GM18498 (cell line): ENCODE results near the gene PTPN3.

Experiments
- ATAC-seq: cut with Tn5 transposase; IDR thresholded peaks from one replicate; pipeline ENCODE4 v1.9.1; 2021; ENCODE audit warnings: mild to moderate bottlenecking, moderate library complexity; ENCODE audit not compliant: unreplicated experiment

The PTPN3 gene

DNA sequence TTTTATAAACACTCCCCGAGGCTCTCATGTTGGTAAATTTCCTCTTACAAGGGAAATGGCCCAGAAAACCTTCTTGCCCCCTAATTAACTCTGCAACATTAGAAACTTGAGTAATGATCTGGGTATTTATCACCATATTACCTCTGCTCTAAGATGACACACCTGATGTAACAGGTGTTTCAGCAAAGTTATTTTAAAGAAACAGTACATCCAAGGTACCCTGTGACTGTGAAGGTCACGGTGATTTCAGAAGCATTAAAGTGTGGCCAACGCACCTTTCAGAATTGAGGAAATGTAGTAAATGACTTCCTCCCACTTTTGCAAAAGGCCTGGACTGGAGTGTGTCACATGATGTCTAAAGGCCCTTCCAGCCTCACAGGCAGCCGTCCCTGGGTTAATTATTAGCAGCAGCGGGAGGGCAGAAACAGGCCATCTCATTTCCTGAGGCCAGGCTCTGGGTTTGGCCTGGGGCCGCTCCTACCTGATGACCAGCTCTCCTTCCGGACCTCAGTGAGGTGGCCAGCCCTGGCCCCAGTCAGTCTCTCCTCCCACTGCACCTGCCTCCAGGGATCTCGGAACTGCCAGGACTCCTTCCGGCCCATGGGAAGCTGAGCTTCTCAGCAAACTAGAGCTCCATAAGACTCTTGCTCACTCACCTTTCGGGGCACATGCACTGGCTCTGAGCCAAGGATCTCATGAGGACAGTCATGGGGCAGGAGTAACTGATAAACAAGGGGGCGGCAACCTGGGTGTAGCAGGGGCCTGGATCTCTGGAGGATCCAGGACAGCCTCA, 20.7 kb downstream of the PTPN3 start:
- peak; percentile 92 for ATAC-seq

DNA sequence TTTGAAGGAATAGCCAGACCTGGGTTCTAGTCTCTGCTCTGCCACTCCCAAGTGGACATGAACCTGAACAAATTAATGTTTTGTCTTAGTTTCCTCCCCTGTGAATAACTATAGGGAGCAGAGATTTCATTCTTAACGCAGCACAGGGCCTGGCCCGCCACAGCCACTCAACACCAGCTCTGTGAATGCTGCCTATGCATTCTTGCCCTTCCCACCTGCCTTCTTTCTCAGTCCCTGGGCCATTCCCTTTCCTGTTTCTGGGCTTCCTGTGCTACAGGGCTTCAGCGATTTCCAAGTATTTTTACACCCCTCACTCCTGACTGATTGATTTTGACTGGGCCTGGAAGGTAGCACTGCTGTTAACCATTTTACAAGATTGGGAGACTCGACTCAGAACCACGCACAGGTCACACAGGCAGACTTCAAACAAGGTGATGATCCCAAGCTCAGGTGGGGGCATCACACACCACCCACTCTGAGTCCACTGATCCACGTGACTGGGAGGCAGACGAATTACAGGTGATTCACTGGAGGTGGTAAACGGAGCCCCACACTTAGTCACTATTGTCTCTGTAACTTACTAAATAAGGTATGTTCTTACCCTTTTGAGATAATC, 21.4 kb downstream of the PTPN3 start:
- ATAC-seq: no peak

DNA sequence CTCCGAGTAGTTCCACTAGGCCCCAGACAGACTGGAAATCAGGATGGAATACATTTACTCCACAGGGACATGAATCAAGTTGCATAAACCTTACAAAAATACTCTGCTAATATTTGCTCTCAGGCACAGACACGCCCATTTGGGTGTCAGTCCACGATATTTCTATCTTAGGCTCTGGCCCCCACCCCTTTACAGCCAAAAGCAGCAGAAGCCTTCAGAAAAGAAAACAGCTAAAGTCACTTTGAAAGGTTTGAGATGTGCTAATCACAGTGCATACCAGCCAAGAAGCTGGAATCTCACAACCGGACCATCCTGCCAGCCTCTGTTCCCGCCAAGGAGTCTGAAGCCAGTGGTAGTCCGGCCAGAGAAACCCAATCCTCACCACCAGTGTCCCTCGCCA, 22.6 kb downstream of the PTPN3 start:
- no peak for ATAC-seq

DNA sequence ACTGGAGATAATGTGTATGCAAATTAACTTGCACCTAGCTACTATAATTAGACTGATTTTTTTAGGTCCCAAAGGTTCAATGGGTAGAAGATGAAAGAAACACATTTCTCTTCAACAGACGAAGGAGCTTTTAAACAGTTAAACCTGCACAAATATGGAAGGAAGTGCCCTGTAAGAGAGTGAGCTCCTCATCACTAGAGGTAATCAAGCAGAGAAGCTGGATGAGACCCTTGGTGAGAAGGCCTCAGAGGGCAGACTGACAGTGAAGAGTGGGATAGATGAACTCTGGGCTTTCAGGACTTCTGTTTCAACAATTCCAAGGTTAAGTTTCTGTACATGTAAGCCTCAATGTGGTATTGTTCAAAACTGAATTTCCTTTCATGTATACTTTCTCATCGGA, 23.2 kb downstream of the PTPN3 start:
- no peak for ATAC-seq

DNA sequence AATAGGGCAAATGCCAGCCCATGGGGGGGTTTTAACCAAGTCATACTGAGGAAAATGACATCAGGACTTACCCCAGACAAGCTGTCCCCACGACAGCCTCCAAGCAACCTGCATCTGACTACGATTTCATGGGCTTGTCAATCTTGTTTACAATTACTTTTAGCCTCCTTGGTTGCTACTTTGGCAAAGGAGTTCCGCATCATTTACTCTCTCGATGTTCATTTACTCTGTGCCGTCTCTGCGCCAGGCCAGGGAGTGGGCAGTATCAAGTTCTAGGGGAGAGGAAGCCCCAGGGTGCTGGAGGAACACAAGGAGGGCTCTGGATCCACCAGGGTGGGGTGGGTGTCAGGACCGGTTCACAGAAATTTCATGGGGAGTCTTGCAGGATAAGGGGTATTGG, 23.9 kb downstream of the PTPN3 start:
- no peak for ATAC-seq

DNA sequence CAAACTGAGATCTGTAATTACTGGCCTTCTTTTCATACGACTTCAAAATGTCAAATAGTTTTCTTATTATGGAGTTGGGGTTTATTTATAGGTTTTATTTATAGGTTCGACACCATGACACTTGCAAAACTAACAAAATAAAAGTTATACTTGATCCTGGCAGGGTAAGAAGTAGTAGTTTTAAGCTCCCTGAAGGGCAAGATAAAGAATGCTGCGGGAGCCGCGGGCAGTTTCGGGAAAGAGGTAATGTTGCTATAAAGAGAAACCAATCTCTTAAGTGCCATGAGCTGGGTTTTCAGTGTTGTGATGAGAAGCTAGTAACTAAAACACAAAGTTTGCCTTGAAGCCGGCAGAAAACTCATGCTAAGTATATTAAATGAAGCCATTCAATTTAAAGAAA, 24.8 kb downstream of the PTPN3 start:
- ATAC-seq: no peak

DNA sequence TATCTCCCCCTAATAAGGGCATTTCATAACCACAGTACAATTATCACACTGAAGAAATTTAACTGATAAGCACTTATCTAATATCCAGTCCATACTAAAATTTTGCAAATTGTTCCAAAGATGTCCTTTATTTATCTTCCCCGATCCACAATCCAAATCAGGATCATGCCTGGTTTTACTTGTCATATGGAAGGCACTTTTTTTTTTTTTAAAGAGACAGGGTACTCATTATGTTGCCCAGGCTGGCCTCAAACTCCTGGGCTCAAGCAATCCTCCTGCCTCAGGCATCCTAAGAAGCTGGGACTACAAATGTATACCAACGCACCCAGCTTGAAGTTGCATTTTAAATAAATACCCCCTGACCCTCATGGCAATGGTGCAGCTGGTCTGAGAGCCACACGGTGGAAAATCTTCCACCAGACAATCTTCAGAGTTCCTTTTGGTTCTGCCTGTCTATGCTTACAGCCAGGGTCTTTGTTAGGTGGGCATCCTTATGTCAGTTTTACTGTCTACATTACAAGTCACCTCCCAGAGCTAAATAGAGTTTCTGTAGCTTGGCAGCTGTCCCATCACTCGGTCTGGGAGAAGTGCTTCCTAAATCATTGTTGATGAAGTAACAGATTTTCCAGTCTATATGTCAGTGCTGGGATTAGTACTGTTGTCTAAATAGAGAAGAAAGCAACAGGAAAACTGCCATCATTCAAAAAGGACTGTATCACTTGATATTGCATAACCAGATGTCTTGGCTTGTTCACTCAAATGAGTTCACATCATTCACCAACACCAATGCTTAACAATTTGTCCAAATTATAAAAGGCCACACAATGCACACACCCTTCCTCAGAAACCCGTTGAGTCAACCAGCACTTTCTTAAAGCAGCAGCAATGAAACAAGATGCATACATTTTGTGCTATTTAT, 26.4 kb downstream of the PTPN3 start:
- ATAC-seq: no peak

DNA sequence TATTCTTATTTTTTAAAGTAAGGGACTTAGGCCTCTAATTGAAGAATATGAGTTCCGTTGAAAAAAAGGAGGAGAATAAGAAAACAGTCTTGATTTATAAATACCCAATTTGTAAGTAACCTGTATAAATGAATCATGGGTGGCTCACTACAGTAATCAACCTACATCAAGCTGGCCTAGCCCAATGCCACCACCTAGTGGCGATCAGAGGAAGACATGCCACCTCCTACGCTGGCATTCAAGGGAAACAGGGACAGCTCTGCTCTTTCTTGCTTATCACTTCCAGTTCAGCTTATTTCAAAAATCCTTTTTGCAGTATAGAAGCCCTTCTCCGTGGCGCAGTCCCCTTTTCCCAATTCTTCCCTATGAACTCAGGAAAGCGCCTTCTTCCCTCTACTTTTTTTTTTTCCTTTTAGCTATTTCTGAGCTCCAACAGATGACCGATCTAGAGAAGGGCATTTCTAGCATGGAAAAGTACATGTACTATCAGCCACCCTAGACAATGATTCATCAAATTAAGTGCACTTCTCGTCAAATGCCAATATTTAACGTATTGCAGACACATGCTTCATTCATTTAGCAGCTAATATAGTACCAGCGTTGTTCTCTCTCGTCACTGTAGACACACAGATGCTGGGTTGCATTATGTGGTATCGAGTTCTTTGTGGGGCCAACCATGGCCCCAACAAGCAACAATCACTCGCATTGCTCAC, 28.3 kb downstream of the PTPN3 start:
- peak; percentile 98 for ATAC-seq

DNA sequence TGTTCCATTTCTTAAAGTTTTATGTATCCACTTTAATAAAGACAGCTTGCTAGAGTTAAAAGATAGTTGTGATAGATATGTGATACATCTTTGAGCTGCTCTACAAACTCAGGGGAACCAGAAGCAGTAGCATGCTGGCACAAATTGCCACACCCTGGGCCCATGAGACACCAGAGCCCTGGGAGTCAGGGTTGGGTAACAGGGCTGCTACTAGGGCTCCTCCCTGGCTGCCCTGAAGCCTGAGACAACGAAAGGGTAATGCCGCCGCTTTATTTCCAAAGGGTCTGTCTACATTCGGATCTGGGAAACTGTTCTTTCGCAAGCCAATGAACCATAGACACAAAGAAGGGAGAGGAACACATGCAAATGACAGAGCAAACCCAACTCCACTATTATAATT, 29.2 kb downstream of the PTPN3 start:
- ATAC-seq: no peak

DNA sequence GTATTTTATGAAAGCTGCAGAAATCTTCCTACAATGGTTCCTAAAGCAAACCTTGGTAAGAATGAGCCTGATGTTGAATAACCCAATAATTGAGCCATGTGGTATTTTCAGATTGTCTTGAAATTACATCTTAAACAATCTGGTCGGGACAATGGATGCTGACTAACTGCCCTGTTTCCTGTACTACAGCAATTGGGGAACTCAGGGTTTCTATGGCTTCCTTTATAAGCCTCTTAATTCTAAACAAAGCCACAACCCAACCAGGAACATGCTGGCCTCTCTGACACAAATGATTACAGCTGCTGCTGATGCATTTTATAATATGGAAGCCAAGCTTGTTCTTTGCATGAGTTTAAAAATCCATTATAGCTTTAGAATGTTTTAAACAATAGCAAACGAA, 30.2 kb downstream of the PTPN3 start:
- ATAC-seq: no peak

DNA sequence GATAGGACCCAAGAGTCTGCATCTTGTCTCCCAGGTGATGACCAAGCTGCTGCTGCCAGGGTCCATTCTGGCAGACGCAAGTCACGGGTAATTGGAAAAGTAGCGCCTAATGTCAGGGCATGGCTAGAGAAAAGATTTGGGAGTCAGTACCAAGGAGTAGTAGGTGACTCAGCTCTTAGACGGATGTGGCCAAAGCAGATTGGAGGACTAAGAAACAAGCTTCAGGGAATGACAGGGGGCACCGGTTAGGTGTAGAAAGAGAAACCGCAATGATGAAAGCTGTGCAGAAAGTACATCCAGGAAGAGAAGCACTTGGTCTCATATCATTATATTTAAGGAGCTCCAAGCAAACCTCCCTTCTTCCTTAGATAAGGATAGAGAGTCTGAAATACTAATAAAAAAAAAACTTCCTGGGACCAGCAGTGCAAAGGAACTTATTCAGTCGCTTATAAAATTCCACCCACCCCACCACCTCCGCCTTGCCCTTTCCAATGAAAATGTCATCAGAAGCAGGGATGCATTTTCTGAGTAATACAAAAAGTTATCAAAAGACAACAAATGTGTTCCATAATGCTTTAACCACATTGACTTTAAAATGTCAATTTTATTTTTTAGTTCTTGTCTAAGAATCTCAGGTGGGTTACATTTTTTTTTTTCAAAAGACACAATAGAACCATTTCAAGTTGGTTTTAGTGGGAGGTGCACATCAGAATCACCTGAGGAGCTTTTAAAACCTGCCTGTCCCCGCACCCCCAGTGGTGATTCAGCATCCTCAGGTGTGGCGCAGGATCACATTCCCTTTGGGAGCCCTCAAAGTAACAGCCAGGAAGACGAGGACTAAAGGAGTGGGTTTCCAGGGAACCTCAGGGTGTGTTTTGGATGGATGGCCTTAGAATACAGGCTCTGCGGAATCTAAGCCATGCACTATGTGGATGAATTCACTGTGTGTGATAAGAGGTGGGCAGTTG, 31.2 kb downstream of the PTPN3 start:
- no peak for ATAC-seq

DNA sequence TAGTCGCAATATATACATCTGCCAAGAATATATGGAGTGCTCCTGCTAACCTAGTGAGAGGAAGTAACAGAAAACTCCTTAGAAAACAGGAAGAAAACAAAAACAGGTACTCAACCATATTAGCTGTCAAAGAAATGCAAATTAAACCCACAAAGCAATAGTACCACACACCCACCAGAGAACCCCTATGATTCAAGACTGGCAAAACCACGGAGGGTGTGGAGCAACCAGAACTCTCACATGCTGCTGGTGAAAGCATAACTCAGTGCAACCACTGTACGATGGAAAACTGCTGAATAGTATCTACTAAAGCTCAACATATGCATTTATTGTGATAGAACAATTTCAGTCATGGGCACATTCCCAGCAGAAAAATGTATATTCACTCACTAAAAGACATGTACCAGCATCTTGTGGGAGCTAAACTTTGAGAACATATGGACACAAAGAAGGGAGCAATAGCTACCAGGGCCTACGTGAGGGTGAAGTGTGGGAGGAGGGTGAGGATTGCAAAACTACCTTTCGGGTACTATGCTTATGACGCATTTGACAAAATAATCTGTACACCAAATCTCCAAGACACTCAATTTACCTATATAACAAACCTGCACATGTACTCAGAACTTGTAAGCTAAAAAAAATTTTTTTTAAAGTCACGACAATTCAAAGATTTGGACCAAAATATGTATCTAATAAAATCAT, 34.0 kb downstream of the PTPN3 start:
- no peak for ATAC-seq

DNA sequence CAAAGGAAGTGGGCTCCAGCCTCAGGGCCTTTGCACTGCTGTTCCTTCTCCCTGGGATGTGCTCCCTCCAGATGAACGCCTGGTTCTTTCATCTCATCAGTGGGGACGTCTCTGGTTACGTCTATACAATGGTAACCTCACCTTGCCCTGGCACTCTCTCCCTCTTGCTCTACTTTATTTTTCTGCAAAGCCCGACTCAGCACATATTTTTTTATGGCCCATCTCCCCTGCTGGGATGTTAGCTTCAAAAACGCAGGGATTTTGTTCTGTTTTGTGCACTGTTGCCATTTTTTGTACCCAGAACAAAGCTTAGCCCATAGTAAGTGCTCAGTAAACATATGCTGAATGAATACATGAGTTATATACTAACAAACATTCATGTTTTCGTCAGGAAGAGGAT, 37.5 kb downstream of the PTPN3 start:
- no peak for ATAC-seq

DNA sequence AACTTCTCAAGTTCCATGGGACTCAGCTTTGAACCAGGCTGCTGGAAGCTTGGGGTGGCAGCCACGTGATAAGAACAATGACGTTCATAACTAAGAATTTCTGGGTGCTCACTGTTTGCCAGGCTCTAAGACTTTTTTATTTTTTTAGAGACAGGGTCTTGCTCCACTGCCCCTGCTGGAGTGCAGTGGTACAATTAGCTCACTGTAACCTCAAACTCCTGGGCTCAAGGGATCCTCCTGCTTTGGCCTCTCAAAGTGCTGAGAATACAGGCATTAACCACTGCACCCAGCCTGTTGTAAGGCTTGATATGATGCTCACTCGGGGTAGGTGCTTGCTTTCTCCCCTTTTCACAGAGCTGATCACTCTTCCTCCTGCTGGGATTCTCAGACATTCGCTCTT, 38.7 kb downstream of the PTPN3 start:
- no peak for ATAC-seq

DNA sequence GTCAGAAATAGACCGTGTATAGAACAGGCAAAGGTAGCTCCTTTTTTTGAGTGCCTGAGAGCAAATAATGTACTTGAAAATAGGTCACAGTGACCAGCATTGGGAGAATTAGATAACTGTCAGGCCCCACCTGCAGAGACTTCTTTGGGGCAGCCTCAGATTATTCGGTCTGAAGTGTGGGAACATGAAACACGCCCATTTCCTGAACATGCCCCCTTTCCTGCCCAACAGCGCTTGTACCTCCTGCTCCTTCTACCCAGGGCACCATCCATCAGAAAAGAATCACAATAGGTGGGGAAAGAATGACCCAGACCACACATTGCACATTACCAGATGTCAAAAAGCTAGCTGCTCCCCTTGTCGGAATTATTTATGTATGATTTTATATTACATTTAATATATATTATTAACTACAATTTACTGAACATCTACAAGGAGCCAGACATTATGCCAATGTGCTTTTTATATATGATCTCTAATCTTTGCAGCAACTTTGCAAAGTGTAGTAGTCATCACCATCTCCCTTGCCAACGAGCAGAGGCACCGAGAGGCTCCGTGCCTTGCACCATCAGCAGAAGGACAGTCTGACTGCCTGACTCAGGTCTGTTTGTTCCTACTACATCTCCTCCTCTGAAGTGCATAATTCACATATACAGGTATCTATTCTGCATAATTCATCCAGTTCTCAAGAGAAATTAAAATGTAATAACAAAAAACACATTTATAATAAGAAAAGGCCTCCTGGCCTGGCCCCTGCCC, 39.5 kb downstream of the PTPN3 start:
- ATAC-seq: no peak

DNA sequence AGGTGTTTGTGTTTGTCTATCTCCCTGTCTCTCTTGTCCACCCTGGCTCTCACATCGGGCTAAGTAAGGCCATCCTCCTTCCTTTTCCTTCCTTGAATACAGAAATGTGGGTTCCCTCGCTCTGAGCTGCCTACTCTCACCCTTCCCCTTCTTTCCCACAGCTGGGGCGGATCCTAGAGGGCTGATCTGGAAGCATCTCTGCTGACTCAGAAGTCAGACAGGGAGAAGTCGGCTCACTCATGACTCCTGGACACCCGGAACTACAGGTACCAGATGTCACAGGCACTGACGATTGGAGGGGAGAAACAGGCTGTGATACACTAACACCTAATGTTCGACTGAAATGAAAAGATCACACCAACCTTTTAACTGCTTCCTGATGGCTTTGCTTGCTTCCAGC, 41.3 kb downstream of the PTPN3 start:
- no peak for ATAC-seq

DNA sequence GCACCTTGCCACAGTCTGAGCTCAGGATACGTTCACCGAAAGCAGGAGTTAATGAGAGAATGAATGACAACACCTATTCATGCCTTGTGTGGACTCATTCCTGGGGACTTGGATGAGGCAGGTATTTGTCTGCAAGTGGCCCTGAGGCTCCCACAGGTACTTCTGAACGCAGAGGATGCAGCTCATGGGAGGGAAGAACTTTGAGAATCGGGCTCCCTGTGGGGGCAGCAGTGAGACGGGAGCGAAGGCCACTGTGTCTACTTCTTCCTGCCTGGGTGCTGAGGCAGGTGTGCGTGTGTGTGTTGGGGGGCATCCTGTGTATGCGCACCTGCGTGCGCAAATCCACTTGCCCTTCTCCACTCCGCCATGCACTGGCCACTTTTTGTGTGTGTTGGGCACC, 42.2 kb downstream of the PTPN3 start:
- ATAC-seq: no peak

DNA sequence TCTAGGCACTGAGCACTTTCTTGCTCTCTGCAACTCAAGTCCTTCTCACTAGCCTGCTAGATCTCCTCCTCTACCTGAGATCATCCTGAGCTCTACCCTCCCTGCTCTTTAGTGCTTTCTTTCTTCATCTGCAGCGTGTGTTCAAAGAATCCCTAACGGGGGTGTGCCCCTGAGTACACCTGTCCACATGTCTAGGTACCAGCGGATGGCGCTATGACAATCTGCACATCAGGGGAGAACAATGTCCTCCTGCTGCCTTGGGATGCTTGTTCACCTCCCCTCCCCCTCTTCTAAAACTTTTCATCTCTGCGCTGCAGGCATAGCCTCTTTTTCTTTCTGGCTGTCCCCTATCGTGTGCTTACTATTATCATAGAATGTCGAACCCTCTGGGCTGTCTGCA, 42.7 kb downstream of the PTPN3 start:
- no peak for ATAC-seq
